MM.1S (cell line): ENCODE results near the gene CHCHD6.

Experiments used
- CTCF ChIP-seq: fragments of 300-600 bp; sonication (generic); IDR thresholded peaks from 2 replicates; pipeline ENCODE4 v1.5.1; 2016; ENCODE audit warnings: antibody characterized with exemption, low read length, mixed read lengths
- EZH2 ChIP-seq: fragments of 300-600 bp; sonication (generic); optimal IDR thresholded peaks from 2 replicates; pipeline ENCODE3; 2017; ENCODE audit warnings: low read depth, mild to moderate bottlenecking, antibody characterized with exemption, low read length, mixed read lengths
- EZH2phosphoT487 ChIP-seq: fragments of 300-600 bp; sonication (generic); IDR thresholded peaks from 2 replicates; pipeline ENCODE4 v1.6.1; 2018; ENCODE audit warnings: antibody characterized with exemption, low read length

- no peak for TF ChIP-seq EZH2
- TF ChIP-seq CTCF: no peak
- no peak for TF ChIP-seq EZH2phosphoT487
These were observed 241.9 kb downstream of the CHCHD6 start for GRCh38 chr3:126945891-126946290.
